Ramos (cell line): Measurements from ENCODE around the gene UBTD1.

Source experiments
- in situ Hi-C: fragments of 300-500 bp; cut with MboI; formaldehyde crosslinking; loops from one replicate; pipeline ENCODE4 v1.14.3; 2022; ENCODE audit warnings: low sequenced_read_pairs; ENCODE audit not compliant: unreplicated experiment

Gene UBTD1

DNA sequence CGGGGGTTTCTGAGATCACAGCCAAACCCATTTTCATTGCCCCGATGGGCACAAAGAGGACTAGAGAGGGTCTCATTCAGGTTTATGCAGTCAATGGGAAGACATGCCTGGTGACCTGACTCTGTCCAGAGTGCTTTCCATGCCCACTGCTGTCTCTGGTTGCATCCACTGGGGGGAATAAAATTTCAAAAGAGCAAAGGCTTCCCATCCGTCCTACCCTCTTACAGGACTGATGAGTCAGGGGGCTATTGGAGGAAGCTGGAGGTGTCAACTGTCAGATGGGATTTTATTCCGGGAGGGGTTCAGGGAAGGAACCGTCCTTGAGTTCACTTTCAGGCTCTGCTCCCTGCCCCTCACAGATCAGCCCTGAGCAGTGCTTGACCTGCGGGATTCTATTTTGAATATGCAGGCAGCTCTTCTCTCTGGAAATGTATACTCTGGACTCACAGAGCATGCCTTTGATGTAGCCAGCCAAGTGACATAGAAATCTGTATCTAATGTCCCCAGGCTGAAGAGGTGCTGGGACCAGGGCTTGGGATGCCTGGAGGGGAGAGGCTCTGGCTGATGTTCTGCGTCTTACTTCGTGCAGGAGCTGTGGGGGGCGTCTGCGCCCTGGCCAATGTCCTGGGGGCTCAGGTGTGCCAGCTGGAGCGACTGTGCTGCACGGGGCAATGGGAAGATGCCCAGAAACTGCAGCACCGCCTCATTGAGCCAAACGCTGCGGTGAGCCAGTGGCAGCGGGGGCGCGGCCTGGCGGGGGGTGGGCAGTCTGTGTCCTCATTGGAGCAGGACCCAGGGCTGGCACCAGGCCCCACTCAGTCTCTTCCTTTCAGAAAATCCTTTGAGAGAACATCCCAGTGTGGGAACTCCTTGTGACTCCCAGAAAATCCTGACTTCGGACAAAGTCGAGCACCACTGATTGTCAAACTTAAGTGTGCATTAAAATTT, 102.8 kb downstream of the UBTD1 start:
- in situ Hi-C loops, result no loop called here

DNA sequence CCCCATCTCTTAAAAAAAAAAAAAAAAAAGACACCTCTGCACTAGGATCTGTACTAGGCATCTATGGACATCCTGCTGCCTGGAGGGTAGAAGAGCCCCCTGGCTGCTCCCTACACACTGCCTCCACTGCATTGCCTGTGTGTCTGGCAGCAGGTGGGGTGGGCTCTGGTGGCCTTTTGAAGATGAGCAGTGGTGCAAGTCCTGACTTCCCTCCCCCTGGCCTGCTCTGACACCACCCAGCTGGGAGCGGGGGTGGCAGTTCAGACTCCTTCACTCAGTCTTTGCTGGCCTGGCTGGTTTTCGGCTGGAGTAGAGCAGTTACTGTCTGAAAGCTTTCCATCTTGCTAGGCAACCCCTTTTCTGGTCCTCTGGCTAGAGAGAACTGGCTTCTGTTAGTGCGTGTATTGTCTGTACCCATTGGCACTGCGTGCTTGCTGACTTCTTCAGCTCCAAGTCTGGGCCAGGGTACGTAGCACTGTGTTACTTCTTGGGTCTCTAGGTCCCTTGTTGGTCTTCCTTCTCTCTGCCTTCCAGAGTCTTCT, 108.4 kb downstream of the UBTD1 start:
- in situ Hi-C loops, result no loop called here

DNA sequence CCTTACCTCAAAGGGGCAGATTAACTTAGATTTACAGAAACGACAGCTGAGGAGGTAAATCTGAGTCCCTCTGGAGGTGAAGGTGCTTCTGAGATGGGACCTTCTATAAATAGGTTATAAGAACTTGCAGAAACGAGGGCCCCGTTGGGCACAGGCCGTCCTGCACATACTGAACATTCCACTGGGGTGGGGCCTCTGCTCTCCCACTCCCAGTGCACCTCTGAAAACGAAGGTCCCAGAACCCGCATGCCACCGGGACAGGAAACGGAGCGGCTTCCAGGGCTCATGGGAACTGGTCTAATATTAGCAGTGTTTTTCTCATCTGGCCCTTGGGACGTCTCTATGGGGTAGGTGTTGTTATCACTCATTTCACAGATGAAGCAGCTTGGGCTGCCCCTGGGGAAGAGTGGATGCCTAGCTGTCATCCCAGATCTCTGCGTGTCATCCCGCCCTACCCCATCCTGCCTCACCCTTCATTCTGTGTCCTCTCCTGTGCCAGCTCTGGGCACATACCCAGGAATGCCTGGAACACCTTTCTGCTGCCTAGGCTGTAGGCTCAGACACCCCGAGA, 110.4 kb downstream of the UBTD1 start:
- in situ Hi-C loops, result no loop called here

DNA sequence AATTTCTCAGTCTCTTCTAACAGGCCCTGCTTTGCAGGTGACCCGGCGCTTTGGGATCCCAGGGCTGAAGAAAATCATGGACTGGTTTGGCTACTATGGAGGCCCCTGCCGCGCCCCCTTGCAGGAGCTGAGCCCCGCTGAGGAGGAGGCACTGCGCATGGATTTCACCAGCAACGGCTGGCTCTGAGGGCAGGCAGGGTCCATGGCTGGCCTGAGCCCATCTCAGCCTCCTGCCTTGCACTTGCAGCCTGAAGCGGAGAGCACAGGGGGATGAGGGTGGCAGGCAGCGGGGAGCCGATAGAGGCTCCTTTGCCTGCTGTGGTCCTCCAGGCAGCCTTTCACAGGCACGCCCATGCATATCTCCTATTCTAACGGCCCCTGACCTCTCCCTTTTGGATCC, 112.7 kb downstream of the UBTD1 start:
- in situ Hi-C loops, result no loop called here

DNA sequence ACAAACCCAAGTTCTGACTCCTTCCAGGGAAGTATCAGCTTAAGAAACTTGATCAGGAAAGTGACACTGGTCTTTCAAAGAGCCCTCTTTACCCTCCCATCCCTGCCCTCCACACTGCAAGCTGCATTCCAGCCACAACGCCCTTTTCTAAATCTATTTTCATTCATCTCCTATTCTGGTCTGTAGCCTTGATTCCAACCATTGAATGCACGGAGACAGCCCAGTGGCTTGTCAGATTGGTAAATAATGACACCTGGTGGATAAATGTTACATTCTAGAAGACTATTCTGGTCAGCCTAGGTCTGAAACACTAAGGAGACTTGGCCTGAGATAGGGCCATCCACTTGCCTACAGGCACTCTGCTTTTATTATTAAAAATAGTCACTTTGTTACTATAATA, 113.7 kb downstream of the UBTD1 start:
- in situ Hi-C loops, result no loop called here

DNA sequence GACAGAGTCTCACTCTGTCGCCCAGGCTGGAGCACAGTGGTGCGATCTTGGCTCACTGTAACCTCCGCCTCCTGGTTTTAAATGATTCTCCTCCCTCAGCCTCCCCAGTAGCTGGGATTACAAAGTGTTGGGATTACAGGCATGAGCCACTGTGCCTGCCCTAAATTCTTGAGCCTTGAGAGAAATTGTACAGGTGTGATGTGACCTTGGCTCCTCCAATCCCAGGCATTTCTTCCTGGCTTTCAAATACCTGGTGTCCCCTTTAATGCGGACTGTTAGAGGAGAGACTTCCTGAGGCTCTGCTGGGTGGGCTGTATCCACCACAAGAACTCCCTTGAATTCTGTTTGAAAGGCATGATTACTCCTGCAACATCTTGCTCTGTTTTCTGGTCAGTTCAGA, 119.6 kb downstream of the UBTD1 start:
- in situ Hi-C loops, result no loop called here

DNA sequence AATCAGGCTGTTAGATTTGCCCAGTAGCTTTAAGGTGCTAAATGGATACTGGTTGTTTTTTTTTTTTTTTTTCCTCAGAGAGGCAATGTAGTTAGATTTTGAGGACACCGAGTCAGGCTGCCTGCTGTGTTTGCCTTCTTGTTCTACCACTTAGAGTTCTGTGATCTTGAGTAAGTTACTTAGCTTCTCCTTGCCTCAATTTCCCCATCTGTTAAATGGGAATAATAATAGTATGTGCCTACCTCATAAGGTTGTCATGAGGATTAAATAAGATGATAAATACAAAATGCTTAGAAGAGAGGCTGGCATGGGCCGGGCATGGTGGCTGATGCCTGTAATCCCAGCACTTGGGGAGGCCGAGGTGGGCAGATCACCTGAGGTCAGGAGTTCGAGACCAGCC, 120.0 kb downstream of the UBTD1 start:
- in situ Hi-C loops, result no loop called here
